Measurements from ENCODE around the gene RPL22L1. TPM values are rescaled to one million over a fixed set of nuclear protein-coding genes. Genes with fewer than 3 reads are reported as not detected.

RPL22L1 gene
- total RNA-seq, 1 experiment from 2014 or later: 60.3 TPM

GRCh38 chr3:170914212-170914611, 44.2 kb upstream of the RPL22L1 start:
- H3F3A ChIP-seq (ENCODE audit: insufficient read depth, low read depth): peaks cover 14% of the 10 kb centered on the region
- no peak overlapping the region for H3K4me3 ChIP-seq
- H2AFZ ChIP-seq: no peak overlapping the region
- H3K27me3 ChIP-seq (ENCODE audit: insufficient read depth, low read depth): no peaks in the 10 kb centered on the region
- no peaks in the 10 kb centered on the region for H3K9me2 ChIP-seq (ENCODE audit: insufficient read depth)
- TF ChIP-seq CTCF (conservative IDR thresholded peaks at IDR 0.05): no peak
- TF ChIP-seq EZH2 (IDR thresholded peaks at IDR 0.05; ENCODE audit: low read depth): no peak
- ChIA-PET CTCF (interaction anchor here (0.7 kb wide), 1 partner anchor 607 kb away, joined by 4 read pairs; no protein-coding TSS in a partner anchor), POLR2A (ENCODE audit: unreplicated experiment) (no interaction called here)
- no peak overlapping the region for H3K4me2 ChIP-seq
- H4K20me1 ChIP-seq (ENCODE audit: insufficient read depth): no peaks in the 10 kb centered on the region
- intact Hi-C loops (cut with micrococcal nuclease; ENCODE audit: unreplicated experiment): no loop called here
- DNase-seq: peak in 1 of 2 experiments; percentile 32
- no peaks in the 10 kb centered on the region for H3K79me2 ChIP-seq (ENCODE audit: low read depth)
- H3K27ac ChIP-seq: no peak overlapping the region
- BruUV-seq (replicated peaks): no TSS peak
- H3K9me3 ChIP-seq (ENCODE audit: insufficient read depth, low read depth): peaks cover 29% of the 10 kb centered on the region
- peaks cover 1% of the 10 kb centered on the region for H3K4me1 ChIP-seq (replicated peaks; ENCODE audit: insufficient read depth)
- no peaks in the 10 kb centered on the region for H3K36me3 ChIP-seq (ENCODE audit: low read depth)

- CTCF ChIA-PET: no interaction called here
- peaks cover 24% of the 10 kb centered on the region for H3F3A ChIP-seq (ENCODE audit: insufficient read depth, low read depth)
- H3K27ac ChIP-seq: no peak overlapping the region
- DNase-seq: no peak
- peaks cover 18% of the 10 kb centered on the region for H3K79me2 ChIP-seq (ENCODE audit: low read depth)
- no peak overlapping the region for H2AFZ ChIP-seq
- no peaks in the 10 kb centered on the region for H3K9me2 ChIP-seq (ENCODE audit: insufficient read depth)
- POLR2A ChIA-PET (ENCODE audit: unreplicated experiment): no interaction called here
- H3K27me3 ChIP-seq (ENCODE audit: insufficient read depth, low read depth): no peaks in the 10 kb centered on the region
- H3K4me2 ChIP-seq: no peak overlapping the region
- H4K20me1 ChIP-seq (ENCODE audit: insufficient read depth): no peaks in the 10 kb centered on the region
- TF ChIP-seq EZH2 (IDR thresholded peaks at IDR 0.05; ENCODE audit: low read depth) (no peak), CTCF (conservative IDR thresholded peaks at IDR 0.05) (no peak)
- intact Hi-C loops (cut with micrococcal nuclease; ENCODE audit: unreplicated experiment): no loop called here
- no peak overlapping the region for H3K4me3 ChIP-seq
- H3K4me1 ChIP-seq (replicated peaks; ENCODE audit: insufficient read depth): peaks cover 24% of the 10 kb centered on the region
- peaks cover 12% of the 10 kb centered on the region; the same call in 1 of the 2 replicates for H3K9me3 ChIP-seq (ENCODE audit: insufficient read depth, low read depth)
- H3K36me3 ChIP-seq (ENCODE audit: low read depth): no peaks in the 10 kb centered on the region
- no TSS peak for BruUV-seq (replicated peaks)
Measured at GRCh38 chr3:170911051-170911450, 41.1 kb upstream of the RPL22L1 start.

- POLR2A ChIA-PET (ENCODE audit: unreplicated experiment): no interaction called here
- CTCF ChIA-PET: no interaction called here
- Histone ChIP-seq H3K36me3 (ENCODE audit: low read depth) (no peaks in the 10 kb centered on the region), H2AFZ (no peak overlapping the region), H3K79me2 (ENCODE audit: low read depth) (peaks cover 23% of the 10 kb centered on the region), H3F3A (ENCODE audit: insufficient read depth, low read depth) (peaks cover 24% of the 10 kb centered on the region), H3K4me2 (no peak overlapping the region), H4K20me1 (ENCODE audit: insufficient read depth) (no peaks in the 10 kb centered on the region), H3K4me3 (no peak overlapping the region), H3K9me3 (ENCODE audit: insufficient read depth, low read depth) (peaks cover 12% of the 10 kb centered on the region; the same call in 1 of the 2 replicates), H3K9me2 (ENCODE audit: insufficient read depth) (no peaks in the 10 kb centered on the region), H3K27ac (0 out of 2 replicates have a peak overlapping the region, but pooled peaks have one; percentile 86), H3K27me3 (ENCODE audit: insufficient read depth, low read depth) (no peaks in the 10 kb centered on the region), H3K4me1 (replicated peaks; ENCODE audit: insufficient read depth) (peaks cover 29% of the 10 kb centered on the region)
- no TSS peak for BruUV-seq (replicated peaks)
- TF ChIP-seq CTCF (conservative IDR thresholded peaks at IDR 0.05) (no peak), EZH2 (IDR thresholded peaks at IDR 0.05; ENCODE audit: low read depth) (no peak)
- DNase-seq: no peak
- intact Hi-C loops (cut with micrococcal nuclease; ENCODE audit: unreplicated experiment): no loop called here
Measured at GRCh38 chr3:170910542-170910941, 40.5 kb upstream of the RPL22L1 start.

Measured in PC-9 (cell line).